GM20000 (cell line): Measurements from ENCODE around the gene ZFHX3.
A peak's percentile ranks its signal among the peaks of the same experiment; 100 is the strongest.

ENCODE experiments used
- DNase-seq: peaks from one replicate; pipeline ENCODE4 v3.0.0; 2012; ENCODE audit warnings: low spot score
- TF ChIP-seq, protein P1 (sequence below): IDR thresholded peaks from 2 replicates; pipeline ENCODE4 v1.5.1; 2012; ENCODE audit warnings: mild to moderate bottlenecking, control low read depth; ENCODE audit errors: extremely low read depth, missing control alignments

The ZFHX3 gene

DNA sequence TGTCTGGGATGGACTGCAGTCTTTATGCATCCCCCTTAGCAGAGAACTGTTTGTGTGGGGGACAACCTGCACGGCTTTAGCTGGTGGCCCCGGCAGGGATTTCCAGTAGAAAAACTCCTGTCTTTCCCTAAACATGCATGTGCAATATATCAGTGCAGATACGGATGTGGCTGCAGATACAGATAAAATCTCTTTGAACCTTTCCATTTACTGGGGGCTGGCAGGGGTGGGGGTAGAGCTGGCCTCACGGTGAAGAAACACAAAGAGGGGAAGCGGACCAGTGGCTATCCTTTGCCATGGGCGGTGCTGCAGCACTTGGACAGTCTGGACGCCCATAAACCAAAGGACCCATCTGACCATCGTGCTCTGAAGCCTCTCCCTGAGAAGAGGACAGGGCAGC lies 201.3 kb downstream of the ZFHX3 start:
- DNase-seq, result no peak
- TF ChIP-seq, protein P1, sequence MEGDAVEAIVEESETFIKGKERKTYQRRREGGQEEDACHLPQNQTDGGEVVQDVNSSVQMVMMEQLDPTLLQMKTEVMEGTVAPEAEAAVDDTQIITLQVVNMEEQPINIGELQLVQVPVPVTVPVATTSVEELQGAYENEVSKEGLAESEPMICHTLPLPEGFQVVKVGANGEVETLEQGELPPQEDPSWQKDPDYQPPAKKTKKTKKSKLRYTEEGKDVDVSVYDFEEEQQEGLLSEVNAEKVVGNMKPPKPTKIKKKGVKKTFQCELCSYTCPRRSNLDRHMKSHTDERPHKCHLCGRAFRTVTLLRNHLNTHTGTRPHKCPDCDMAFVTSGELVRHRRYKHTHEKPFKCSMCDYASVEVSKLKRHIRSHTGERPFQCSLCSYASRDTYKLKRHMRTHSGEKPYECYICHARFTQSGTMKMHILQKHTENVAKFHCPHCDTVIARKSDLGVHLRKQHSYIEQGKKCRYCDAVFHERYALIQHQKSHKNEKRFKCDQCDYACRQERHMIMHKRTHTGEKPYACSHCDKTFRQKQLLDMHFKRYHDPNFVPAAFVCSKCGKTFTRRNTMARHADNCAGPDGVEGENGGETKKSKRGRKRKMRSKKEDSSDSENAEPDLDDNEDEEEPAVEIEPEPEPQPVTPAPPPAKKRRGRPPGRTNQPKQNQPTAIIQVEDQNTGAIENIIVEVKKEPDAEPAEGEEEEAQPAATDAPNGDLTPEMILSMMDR, result no peak

DNA sequence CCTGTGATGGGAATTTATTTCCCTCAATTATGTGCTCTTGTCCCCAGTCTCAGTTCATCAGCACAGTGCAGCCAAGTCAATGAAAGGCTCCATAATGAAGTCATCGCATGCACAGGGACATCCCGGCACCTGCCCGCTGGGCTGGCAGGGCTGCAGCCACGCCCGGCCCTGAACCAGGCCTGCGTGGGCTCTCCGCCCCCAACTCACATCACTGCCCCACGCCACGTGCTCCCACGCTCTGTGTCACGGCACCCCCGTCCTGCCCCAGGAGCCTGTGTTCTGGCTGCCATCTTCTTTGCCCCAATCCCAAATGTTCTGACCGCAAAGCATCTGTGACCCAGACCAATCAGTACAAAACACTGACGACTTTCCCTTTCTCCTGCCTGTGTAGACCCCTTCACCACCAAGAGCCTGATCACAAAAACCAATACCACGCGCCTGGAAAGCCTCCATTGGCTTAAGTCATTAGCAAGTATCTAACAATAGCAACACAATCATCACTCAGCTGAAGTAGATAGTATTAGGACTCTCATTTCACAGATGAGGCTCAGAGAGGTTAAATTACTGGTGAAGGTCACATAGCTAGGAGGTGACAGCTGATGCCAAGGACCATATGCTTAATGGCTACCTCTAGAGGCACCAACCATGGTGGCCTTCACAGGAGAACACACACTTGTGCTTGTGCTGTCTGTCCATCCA lies 202.5 kb downstream of the ZFHX3 start:
- TF ChIP-seq, protein P1, result no peak
- DNase-seq, result no peak

DNA sequence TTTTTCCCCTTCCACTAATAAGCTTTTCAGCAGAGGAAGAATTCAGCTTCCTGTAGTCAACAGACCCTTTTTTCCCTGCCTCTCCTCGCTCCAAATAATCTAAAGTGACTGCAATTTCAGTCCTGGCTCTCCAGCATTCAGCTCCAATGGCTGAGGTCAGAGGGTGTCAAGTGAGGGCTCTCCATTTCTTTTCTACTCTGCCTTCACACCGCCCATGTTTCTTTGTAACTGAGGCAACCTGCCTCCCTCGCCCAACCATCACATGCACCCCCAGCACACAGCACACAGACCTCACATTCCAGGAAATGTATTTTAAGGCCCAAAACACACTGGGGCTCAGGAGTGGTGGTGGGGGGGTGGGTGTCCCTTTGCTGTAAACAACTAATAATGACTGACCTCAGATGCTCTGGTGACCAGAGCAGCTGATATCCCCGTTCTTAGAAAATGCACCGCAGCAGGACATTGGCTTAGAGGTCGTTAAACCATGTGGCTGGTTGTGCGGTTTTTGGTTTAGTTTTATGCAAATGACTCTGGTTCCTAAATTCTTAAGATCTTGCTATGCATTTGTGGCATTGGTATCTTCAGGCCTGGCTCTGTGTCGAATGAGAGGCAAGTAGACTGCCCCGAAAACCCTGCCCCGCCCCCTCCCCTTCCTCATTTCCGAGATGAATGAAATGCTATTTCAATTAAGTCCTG lies 203.6 kb downstream of the ZFHX3 start:
- TF ChIP-seq, protein P1, result no peak
- DNase-seq, result peak; percentile 36

DNA sequence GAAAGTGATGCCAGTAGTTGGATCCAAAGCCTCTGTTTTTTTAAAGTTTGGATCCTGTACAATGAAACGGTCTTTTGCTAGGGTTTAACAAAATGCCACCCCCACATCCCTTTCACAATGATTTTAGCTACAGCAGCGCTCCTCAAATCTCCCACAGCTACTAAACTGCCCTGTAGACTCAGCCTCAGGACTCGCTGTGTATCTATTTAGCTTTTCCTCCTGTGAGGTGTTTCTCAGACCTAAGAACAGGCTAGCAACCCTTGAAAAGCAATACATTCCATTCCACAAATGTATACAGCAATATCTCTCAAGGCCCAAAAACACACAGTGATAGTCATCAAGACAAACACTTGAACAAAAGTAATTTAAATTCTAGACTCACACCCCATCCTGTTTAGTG lies 206.4 kb downstream of the ZFHX3 start:
- no peak for DNase-seq
- TF ChIP-seq, protein P1, result no peak

DNA sequence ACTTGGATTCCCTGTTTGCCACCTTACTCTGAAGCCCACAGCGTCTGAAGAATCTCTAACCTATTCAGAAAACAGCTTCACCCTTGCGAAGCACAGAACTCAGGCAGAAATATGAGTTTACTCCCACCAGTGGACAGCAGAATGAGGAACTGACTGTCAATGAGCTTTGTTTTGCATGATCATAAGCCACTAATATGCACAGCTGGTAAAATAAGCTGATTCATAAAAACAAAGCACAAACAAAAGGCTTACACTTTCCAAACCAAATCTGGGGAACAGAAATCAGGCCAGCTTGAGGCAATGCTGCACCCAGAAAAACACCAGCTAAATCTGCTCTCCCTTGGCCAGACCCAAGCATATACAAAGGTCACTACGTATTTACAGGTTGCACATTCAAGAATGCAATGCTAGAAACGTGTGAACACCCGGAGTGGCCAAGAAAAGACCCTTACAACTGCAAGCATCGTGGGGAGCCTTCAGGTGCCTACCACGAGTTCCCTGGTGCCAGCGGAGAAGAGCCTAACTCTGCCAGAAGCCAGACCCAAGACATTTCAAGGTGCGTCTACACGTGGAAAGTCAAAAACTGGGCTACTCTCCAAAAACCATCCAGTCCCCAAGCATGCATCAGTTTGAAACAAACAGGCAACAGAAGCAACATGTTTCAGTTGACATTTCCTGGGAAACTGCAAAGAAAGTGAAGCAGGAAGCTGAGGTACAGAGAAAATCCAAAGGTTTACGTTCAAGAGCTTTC lies 207.1 kb downstream of the ZFHX3 start:
- peak; percentile 32 for DNase-seq
- TF ChIP-seq, protein P1, result no peak

DNA sequence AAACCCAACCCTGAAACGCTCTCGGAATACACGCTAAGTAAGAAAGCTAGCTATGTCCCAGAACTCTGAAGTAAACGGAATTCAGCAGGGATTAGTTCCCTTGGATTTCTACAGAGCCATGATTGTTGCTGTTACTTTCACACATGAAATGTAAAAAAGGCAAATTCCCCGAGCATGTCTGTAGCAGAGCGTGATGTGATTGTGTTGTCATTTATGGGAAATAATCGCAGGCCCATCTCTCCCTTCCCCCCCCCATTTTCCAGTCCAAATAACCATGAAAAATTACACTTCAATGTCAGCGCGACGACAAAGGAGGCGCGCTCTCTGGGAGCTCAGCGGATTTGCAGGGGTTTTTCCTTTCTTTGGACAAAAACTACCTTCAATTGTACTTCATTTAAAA lies 209.0 kb downstream of the ZFHX3 start:
- DNase-seq, result no peak
- TF ChIP-seq, protein P1, result no peak

DNA sequence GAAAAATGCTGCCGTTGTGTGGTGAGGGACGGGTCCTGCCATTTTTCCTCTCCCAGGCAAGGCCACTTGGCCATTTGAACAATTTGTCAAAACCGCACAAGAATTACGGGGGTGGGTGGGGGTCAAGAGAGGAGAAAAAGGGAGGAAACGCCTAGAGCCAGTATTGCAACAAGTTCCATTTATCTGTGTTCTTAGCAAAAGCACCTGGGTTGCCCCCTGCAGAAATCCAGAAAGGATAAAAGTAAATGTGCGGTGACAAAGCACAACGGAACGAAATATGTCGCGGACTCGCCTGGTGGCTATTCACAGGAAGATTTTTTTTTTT lies 209.4 kb downstream of the ZFHX3 start:
- TF ChIP-seq, protein P1, result no peak
- no peak for DNase-seq
